Activated CD8-positive, alpha-beta memory T cell treated with anti-CD3 and anti-CD28 coated beads, Interleukin-2, amount 50 U/mL, for 48 hours (primary cell): ENCODE measurements around the gene INPP5B.

Source experiments
- DNase-seq: peaks from one replicate; pipeline ENCODE4 v3.0.0-alpha.2; 2020

INPP5B gene

GRCh38 chr1:37866491-37866890 lies 80.4 kb downstream of the INPP5B start:
- DNase-seq = no peak

DNA sequence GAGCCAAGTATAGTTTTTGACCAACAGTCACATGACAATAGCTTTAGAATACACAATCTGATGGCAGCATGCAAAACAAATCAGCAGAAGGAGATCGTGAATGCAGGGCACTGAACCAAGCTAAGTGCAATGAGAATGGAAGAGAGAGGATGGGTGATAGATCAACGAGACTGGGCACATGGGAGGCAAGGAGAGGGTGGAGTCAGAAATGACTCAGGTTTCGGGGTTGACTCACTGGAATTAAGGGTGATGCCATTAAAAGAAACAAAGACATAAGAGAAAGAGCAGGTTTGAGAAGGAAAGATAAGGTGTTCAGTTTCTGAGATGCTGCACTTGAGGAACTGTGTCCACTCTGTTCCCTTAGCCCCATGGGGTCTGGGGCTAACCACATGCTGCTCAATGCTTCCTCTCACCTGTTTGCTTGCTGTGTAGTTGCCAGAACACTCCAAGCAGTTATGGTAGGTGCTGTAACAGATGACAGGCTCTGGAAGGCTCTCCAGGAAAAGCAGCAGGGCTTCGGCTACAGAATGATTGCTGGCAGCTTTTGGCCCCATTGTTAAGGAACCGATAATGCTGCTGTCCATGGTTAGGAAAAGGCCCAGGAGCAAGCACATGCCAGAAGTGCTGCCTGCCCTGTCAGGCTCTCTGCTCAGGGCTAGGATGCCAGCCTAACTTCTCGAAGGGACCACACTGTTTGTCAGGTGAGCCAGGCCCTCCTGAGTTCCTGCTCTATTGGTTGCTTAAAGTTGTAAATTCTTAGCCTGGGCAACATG lies 81.3 kb downstream of the INPP5B start:
- DNase-seq = no peak

DNA sequence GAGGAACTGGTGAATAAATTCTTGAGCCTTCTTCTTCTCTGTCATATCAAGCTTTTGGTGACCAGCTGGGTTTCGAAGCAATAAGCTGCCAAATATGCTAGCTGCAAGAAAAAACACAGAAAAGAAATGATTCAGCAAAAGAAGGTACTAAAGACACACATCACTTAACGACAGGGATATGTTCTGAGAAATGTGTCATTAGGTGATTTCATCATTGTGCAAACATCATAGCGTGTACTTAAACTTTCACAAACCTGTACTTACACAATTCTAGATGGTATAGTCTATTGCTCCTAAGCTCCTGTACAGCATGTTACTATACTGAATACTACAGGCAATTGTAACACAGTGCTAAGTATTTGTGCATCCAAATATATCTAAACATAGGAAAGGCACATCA lies 84.5 kb downstream of the INPP5B start:
- no peak for DNase-seq

DNA sequence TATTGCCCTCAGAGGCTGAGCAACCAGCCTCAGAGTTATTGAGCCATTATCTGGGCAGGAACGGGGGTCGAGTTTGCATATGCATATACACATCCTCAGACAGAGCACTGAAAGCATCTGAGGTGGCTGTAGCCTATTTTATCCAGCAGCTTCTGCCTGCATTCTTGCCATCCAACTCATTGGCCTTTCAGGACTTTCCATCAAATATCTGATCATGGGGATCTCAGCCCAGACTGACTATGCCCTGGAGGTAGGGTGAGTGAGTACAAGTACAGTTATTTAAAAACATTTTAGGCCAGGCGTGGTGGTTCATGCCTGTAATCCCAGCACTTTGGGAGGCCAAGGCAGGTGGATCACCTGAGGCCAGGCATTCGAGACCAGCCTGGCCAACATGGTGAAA lies 85.7 kb downstream of the INPP5B start:
- DNase-seq = no peak

- no peak for DNase-seq
Measured at GRCh38 chr1:37860346-37860666, 86.5 kb downstream of the INPP5B start.

DNA sequence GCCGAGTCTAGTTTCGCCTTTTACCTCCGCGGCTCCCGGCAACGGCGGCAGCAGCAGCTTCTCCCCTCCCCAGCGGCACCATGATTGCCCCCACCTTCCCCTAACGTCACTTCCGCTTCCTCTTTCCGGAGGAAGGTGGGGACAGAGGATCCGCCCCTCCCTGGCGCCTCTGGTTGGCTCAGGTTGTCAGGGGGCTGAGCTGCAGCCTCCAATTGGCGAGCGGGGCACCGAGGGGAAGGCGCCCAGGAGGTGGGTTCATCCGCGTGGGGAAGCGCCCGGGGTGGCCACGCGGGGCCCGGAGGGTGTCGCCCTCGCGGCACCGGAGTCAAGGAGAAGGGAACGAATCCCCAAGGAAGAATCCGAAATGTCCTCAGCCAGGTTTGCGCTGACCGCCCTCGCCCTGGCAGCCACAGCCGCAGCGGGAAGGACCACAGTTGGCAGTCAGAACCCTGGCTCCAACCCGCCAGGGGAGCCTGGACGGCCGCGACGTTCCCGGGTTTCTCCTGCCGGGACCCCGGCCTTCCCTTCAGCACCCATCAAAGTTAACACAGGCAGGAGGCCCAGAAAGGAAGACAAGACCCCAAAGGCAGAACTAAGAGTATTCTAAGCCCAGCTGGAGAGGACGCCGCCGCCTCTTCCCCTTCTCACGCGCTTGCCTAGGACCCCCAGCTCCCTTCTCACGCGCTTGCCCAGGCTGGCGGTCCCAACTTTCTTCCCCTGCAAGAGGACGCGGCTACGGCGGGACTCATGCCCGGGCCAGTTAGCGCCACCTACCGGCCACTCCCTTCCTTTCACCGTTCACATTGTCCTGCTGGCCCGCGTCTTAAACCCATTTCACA lies 87.1 kb downstream of the INPP5B start, which contains the start of gene MTF1:
MTF1 (minus strand) TSS at position 86 of the 839 bp plus-strand sequence. CDS start 1,934 bp downstream, outside the sequence.
- DNase-seq = peak; percentile 97

DNA sequence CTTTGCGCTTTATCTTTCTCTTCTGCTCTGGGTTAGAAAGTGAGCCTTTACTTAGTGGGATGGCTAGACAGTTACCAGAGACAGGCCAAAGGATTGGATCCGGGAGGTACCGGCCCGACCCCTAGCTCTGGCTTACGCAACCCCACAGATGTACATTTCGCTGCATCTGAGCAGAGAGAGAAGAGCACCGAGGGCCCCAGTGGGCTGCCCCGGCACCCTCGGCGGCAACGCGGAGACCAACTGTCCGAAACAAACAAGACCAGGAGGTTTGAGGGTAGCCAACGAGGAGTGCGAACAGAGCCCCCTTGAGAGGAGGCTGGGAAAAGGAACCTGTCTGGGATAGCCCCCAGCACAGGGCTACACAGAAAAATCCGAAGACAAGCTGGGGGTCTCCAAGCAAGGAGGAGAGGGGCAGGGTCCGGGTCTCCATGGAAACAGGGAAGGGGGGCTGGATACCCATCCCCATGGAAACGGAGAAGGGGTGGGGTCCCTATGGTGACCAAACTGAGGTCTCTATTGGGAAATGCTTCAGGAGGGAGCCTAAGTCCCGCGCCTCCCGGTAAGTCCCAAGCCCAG lies 87.8 kb downstream of the INPP5B start:
- DNase-seq = peak; percentile 62

GRCh38 chr1:37854406-37854805 lies 92.4 kb downstream of the INPP5B start:
- no peak for DNase-seq

- no peak for DNase-seq
Measured at GRCh38 chr1:37853157-37853556, 93.7 kb downstream of the INPP5B start.

- DNase-seq = no peak
Measured at GRCh38 chr1:37851782-37852210, 95.1 kb downstream of the INPP5B start.

DNA sequence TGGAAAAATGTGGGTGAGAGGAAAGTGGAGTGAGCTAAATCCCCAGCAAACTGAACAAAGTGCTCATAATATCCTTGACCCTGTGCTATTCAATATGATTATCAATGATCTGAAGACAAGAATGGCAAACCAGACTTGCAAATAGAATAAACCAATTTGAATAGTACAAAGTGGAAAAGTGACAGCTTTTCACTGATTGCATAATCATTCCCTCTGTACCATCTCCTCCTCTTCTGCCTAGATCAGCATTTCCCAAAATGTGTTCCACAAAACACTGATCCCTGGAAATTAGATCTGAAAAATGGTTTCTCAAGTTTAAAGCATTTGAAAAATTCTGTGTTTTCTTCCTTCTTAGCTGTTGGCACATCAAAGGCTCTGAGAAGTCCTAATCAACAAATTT lies 95.6 kb downstream of the INPP5B start:
- no peak for DNase-seq

GRCh38 chr1:37850352-37850955 lies 96.4 kb downstream of the INPP5B start:
- no peak for DNase-seq

DNA sequence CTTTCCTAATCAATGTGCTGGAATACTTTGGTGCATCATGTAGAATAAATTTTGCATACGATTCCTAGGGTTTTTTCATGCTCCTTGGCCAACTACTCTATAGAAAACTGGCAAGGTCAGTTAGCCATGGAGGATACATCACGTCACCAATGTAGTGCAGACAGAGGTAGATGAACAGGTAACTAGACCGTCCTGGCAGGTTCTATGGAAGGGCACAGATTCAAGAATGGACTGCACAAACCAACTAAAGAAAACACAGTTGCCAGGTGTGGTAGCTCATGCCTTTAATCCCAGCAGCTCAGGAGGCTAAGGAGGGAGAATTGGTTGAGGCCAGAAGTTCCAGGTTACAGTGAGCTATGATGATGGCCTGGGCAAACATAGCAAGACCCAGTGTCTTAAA lies 97.4 kb downstream of the INPP5B start:
- DNase-seq = no peak

GRCh38 chr1:37846647-37847339 lies 100.1 kb downstream of the INPP5B start:
- no peak for DNase-seq

- DNase-seq = no peak
Measured at GRCh38 chr1:37845786-37846185, 101.1 kb downstream of the INPP5B start.

- no peak for DNase-seq
Measured at GRCh38 chr1:37845049-37845646, 101.7 kb downstream of the INPP5B start.

DNA sequence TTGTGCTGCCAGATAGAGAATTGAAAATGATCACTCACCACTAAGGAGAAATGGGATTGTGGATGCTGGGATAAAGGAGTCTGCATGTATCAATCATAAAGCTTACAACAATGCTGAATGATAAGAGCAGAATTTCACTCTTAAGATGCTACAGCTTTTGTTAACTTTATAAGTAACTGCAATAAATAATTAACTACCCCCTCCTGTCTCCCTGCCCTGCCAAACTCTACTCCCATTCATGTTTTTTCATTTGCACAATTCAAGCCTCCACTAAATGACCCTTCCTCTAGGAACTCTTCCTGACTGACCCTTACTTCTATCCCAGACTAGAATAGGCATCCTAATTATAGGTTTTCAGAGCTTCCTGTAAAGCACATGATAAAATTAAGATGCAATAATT lies 102.3 kb downstream of the INPP5B start:
- DNase-seq = no peak

GRCh38 chr1:37841652-37842051 lies 105.2 kb downstream of the INPP5B start:
- DNase-seq = no peak

DNA sequence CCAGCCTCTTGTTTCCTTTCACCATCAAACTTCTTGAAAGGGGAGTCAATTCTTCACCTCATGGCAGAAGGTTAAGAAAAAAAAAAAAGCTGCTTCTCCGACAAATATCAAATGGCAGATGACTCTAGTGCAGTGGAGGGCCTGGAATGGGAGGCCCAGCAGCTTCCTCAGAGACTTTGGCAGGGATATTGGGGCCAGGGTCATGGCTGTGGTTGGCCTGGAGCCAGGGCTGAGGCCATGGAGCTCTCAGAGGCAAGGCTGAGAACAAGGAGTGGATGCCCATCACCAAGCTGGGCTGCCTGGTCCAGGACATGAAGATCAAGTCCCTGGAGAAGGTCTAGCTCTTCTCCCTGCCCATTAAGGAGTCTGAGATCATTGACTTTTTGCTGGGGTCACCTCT lies 106.1 kb downstream of the INPP5B start:
- no peak for DNase-seq

DNA sequence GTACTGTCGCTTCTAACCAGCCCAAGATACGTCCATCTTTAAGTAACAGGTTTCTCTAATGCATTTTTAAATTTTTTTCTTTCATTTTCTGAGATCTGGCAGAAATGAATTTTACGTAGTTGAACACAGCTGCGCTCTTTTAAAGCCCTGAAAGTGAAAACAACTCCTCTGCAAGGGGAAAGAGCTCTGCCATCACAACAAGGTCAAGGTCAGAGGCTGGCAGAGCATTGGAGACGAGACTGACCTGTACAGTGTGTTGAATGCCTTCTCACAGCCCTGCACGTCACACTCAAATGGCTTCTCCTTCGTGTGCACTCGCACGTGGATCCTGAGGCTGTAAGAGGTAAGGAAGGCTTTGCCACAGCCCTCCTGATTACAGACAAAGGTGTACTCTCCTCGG lies 107.2 kb downstream of the INPP5B start:
- no peak for DNase-seq

- DNase-seq = no peak
Measured at GRCh38 chr1:37836788-37837187, 110.1 kb downstream of the INPP5B start.

DNA sequence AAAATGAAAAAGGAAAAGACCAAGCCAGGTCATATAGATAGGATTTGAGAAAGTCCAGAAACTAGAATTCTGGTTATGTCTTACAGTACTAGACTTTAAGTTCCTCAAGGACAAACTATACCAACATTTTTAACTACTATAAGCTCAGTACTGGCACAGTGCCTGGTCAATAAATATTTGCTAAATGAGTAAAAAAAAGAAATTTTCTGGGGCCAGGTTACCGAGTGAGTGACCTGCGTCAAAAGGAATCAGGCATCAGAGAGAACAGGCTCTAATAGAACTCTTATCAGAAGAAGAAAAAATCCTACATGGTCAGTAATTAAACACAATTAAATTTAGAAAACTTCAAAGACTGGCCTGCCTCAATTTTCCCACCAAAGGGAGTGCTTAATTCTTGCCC lies 115.0 kb downstream of the INPP5B start:
- DNase-seq = no peak
